Transverse colon (tissue), 4 donors: ENCODE data around the gene RNU6-1. TPM values are rescaled to one million over a fixed set of nuclear protein-coding genes. Genes with fewer than 3 reads are reported as not detected.

ENCODE experiments used
- DNase-seq: peaks from one replicate; pipeline ENCODE4 v3.0.0-alpha.2; 2019
- H3K27ac ChIP-seq, 4 donors: fragments of 200-600 bp; sonication (generic); 2 replicates each; pipeline ENCODE4 v1.5.1; 2016 to 2018; ENCODE audit warnings: inconsistent platforms in 4 of 4
- H3K27me3 ChIP-seq: fragments of 200-600 bp; sonication (generic); 2 replicates; pipeline ENCODE4 v1.5.1; 2017; ENCODE audit warnings: inconsistent platforms
- H3K36me3 ChIP-seq, 4 donors: fragments of 200-600 bp; sonication (generic); 2 replicates each; pipeline ENCODE4 v1.5.1; 2017 to 2019; ENCODE audit warnings: inconsistent platforms in 4 of 4
- H3K4me1 ChIP-seq, 4 donors: fragments of 200-600 bp; sonication (generic); 2 replicates each; pipeline ENCODE4 v1.5.1; 2017 to 2020; ENCODE audit warnings: inconsistent platforms in 4 of 4
- H3K4me3 ChIP-seq, 4 donors: fragments of 200-600 bp; sonication (generic); 1 replicate in 1 of 4; 2 replicates in 3 of 4; pipeline versions ENCODE4 v1.5.1 to v1.6.1; 2017 to 2019; ENCODE audit warnings: inconsistent platforms in 4 of 4
- H3K9me3 ChIP-seq, 2 donors: fragments of 200-600 bp; sonication (generic); 2 replicates each; pipeline ENCODE4 v1.5.1; 2017 to 2019; ENCODE audit warnings: inconsistent platforms in 2 of 2
- CTCF ChIP-seq, 5 experiments: fragments of 200-600 bp in 3 of 5; fragments of 450-650 bp in 2 of 5; sonication (generic) in 3 of 5; IDR thresholded peaks; 1 replicate in 2 of 5; 2 replicates in 3 of 5; pipeline ENCODE4 v1.5.1; 2016 to 2017; ENCODE audit warnings: antibody characterized with exemption in 5 of 5, inconsistent platforms in 3 of 5, mild to moderate bottlenecking in 2 of 5, moderate library complexity in 1 of 5
- EP300 ChIP-seq: sonication (generic); formaldehyde crosslinking; IDR thresholded peaks from one replicate; pipeline ENCODE4 v1.6.1; 2017; ENCODE audit warnings: antibody characterized with exemption, low read depth
- POLR2A ChIP-seq: fragments of 450-650 bp; IDR thresholded peaks from one replicate; pipeline ENCODE4 v1.6.1; 2016; ENCODE audit warnings: antibody characterized with exemption, mild to moderate bottlenecking, moderate library complexity
- POLR2AphosphoS5 ChIP-seq, 3 donors: sonication (generic); formaldehyde crosslinking; IDR thresholded peaks; one replicate each; pipeline ENCODE4 v1.6.1; 2016; ENCODE audit warnings: antibody characterized with exemption in 3 of 3
- WGBS, 2 donors: methylation state at CpG; one replicate each; pipeline ENCODE4 v1.1.5; 2018; ENCODE audit warnings: low coverage in 1 of 2; 5-methylcytosine and 5-hydroxymethylcytosine counted together
- in situ Hi-C, 4 donors: fragments of 200-750 bp; cut with MboI; loops; one replicate each; pipeline versions ENCODE4 v1.15.0 to v1.15.1; 2017; ENCODE audit warnings: low sequenced_read_pairs in 3 of 4, low pct_ligation_motif_present in 1 of 4, low pct_unique_long_range_greater_than_20kb in 1 of 4
- intact Hi-C: fragments of 100-400 bp; cut with DNase I; formaldehyde crosslinking; loops from one replicate; pipeline ENCODE4 v1.15.1; 2023; ENCODE audit warnings: low total_unique reads
- total RNA-seq, 4 donors: library from RNA; depleted of rRNA; stranded (reverse); fragments of >200 nt; gene quantifications; one replicate each; pipeline ENCODE4 v1.1.0, GENCODE V29; 2016

The RNU6-1 gene
- total RNA-seq, 4 donors from 2014 or later: not detected

- no peak overlapping the region for H3K4me3 ChIP-seq
- peaks cover 52% of the 10 kb centered on the region for H3K27me3 ChIP-seq
- no peaks in the 10 kb centered on the region for H3K36me3 ChIP-seq
- in situ Hi-C loops: loop anchor here in 1 of 4 donors (25.0 kb wide), 1 partner anchor 354 kb away; no protein-coding TSS in a partner anchor
- 92 to 94% methylated on average over 3 of the region's 3 CpGs for WGBS, 2 donors
- no peak for TF ChIP-seq EP300
- TF ChIP-seq CTCF (IDR thresholded peaks at IDR 0.05): no peak
- TF ChIP-seq POLR2AphosphoS5 (IDR thresholded peaks at IDR 0.05): no peak
- no peak for TF ChIP-seq POLR2A
- H3K4me1 ChIP-seq: peaks cover 0 to 13% (median 0%) of the 10 kb centered on the region in 4 donors
- peaks cover 0 to 3% of the 10 kb centered on the region in 2 donors for H3K9me3 ChIP-seq
- no peak overlapping the region for H3K27ac ChIP-seq
- intact Hi-C loops: no loop called here
- DNase-seq: no peak
These were observed 23.2 kb downstream of the RNU6-1 start for GRCh38 chr15:67816668-67817067.

DNA sequence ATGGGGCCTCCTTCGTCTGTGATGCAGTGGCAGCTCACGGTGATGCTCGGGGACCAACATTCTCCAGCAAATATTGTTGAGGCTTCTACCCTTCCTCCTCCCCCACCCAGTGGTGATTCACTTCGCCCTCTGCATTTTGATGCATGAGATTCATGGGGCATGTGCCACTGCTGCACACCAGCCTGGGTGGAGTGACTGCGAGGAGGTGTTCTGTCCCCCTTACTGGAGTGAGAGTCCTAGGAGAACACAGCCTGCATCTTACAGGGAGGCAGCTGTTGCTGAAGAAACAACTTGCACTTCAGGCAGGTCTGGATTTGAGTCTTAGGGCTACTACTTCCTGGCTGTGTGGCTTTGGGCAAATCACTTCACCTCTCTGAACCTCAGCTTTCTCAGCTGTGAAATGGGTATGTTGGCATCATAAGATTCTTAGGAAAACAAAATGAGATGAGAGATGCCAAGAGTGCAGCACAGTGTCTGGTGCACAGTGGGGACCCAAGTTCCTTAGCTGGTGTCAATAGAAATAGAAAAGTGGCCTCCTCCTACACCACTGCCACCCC, 24.7 kb downstream of the RNU6-1 start:
- Histone ChIP-seq H3K27me3 (peaks cover 36% of the 10 kb centered on the region), H3K36me3 (no peaks in the 10 kb centered on the region), H3K9me3 (peaks cover 0 to 3% of the 10 kb centered on the region in 2 donors), H3K4me1 (peaks cover 0 to 2% (median 0%) of the 10 kb centered on the region in 4 donors), H3K27ac (no peak overlapping the region), H3K4me3 (no peak overlapping the region)
- in situ Hi-C loops: loop anchor here in 1 of 4 donors (25.0 kb wide), 1 partner anchor 353 kb away; no protein-coding TSS in a partner anchor
- 78% methylated on average over 5 of the region's 5 CpGs; no CpG with 5 or more reads in 1 of the 2 donors for WGBS, 2 donors
- no peak for DNase-seq
- intact Hi-C loops: no loop called here
- TF ChIP-seq POLR2A: no peak
- TF ChIP-seq CTCF (IDR thresholded peaks at IDR 0.05): no peak
- no peak for TF ChIP-seq POLR2AphosphoS5 (IDR thresholded peaks at IDR 0.05)
- no peak for TF ChIP-seq EP300

DNA sequence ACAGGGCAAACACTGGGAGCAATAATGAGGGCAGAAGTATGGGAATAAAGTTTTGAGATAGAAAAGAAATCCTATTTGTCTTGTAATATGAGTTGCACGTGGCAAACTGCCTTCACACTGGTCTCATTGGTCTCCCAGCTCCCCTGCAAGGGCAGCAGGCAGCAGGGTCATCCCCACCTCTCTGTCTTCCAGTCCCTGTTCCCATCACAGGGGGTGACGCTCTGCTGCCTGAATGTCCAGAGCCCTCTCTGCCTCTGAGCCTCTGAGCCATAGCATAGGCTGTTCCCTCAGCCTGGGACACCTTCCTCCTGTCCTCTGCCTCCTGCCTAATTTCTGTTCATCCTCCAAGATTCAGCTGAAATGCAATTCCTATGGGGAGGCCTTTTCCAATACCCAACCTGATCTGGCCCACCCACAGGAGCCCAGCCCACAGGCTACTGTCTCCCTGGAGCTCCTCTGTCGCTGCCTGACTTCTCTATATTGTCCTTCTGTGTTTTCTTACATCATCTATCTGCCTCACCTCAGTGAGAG, 26.7 kb downstream of the RNU6-1 start:
- peaks cover 0 to 3% of the 10 kb centered on the region in 2 donors for H3K9me3 ChIP-seq
- no peaks in the 10 kb centered on the region for H3K4me1 ChIP-seq
- intact Hi-C loops (no loop called here), in situ Hi-C loops (loop anchor here in 1 of 4 donors (25.0 kb wide), 1 partner anchor 351 kb away; no protein-coding TSS in a partner anchor)
- H3K4me3 ChIP-seq: no peak overlapping the region
- TF ChIP-seq POLR2AphosphoS5 (IDR thresholded peaks at IDR 0.05) (no peak), CTCF (IDR thresholded peaks at IDR 0.05) (no peak), EP300 (no peak), POLR2A (no peak)
- DNase-seq: no peak
- 82% methylated on average over 3 of the region's 3 CpGs; no CpG with 5 or more reads in 1 of the 2 donors for WGBS, 2 donors
- peaks cover 18% of the 10 kb centered on the region for H3K27me3 ChIP-seq
- no peak overlapping the region for H3K27ac ChIP-seq
- no peaks in the 10 kb centered on the region for H3K36me3 ChIP-seq

DNA sequence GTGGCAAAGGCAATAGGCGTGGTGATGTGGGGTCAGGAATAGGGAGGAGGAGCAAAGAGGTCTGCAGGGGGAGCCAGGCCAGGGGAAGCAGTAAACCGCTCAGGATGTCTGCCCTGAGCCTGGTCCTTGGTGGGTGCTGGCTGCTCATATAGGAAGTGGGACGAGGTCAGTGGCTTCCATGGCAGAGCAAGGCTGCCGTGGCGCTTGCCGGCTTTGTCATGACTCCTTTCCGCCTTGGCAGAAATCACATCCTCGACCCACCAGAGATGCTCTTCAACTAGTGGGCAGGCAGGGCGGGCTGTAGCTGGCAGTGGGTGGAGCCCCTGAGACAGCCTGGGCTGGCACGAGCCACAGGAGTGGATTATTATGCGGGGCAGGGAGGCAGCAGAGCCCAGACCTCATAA, 27.6 kb downstream of the RNU6-1 start:
- H3K27ac ChIP-seq: no peak overlapping the region
- peaks cover 0 to 3% of the 10 kb centered on the region in 2 donors for H3K9me3 ChIP-seq
- no peaks in the 10 kb centered on the region for H3K4me1 ChIP-seq
- DNase-seq: no peak
- intact Hi-C loops: no loop called here
- no peak overlapping the region for H3K4me3 ChIP-seq
- TF ChIP-seq EP300 (no peak), POLR2A (no peak), CTCF (IDR thresholded peaks at IDR 0.05) (no peak), POLR2AphosphoS5 (IDR thresholded peaks at IDR 0.05) (no peak)
- 81 to 94% methylated on average over 2 to 11 of the region's 11 CpGs for WGBS, 2 donors
- in situ Hi-C loops: loop anchor here in 1 of 4 donors (25.0 kb wide), 1 partner anchor 350 kb away; no protein-coding TSS in a partner anchor
- H3K36me3 ChIP-seq: no peaks in the 10 kb centered on the region
- H3K27me3 ChIP-seq: peaks cover 9% of the 10 kb centered on the region
